B cell (primary cell): ENCODE data around the gene NLRP10. TPM values are rescaled to one million over a fixed set of nuclear protein-coding genes. Genes with fewer than 3 reads are reported as not detected.

Experiments used
- ATAC-seq: fragments of 200-7000 bp; cut with Tn5 transposase; one replicate; pipeline ENCODE4 v1.10.0; 2021; ENCODE audit warnings: low read depth, mild to moderate bottlenecking, moderate number of reproducible peaks, moderate library complexity
- CTCF ChIA-PET: fragments of 350-600 bp; sonication (Branson Sonifier 250); formaldehyde crosslinking; loops from one replicate; lab custom pipeline; 2021; ENCODE audit warnings: antibody characterized with exemption, inconsistent platforms; lab: Charles Lee
- POLR2A ChIA-PET: fragments of 350-600 bp; sonication (Branson Sonifier 250); formaldehyde crosslinking; loops from one replicate; lab custom pipeline; 2021; ENCODE audit warnings: antibody characterized with exemption; lab: Charles Lee
- DNase-seq: peaks from one replicate; pipeline ENCODE4 v3.0.0; 2013
- H2AFZ ChIP-seq: 2 replicates; pipeline ENCODE4 v1.6.1; 2012; ENCODE audit warnings: mild to moderate bottlenecking, low read depth, low read length; ENCODE audit not compliant: insufficient read depth, poor library complexity, severe bottlenecking
- H3K27ac ChIP-seq, 2 donors: 1 replicate in 1 of 2; 2 replicates in 1 of 2; pipeline ENCODE4 v1.5.1; 2012 to 2013; ENCODE audit warnings: low read length in 2 of 2, mild to moderate bottlenecking in 2 of 2, moderate library complexity in 1 of 2
- H3K27me3 ChIP-seq, 4 experiments: fragments of 200-600 bp in 1 of 4; sonication (generic) in 1 of 4; replicated peaks in 1 of 4; 1 replicate in 2 of 4; 2 replicates in 2 of 4; pipeline versions ENCODE4 v1.6.1 to v1.7.0; 2013 to 2016; ENCODE audit warnings: low read length in 3 of 4, mild to moderate bottlenecking in 2 of 4, mixed read lengths in 1 of 4, moderate library complexity in 1 of 4; ENCODE audit not compliant: insufficient read depth in 4 of 4, control insufficient read depth in 3 of 4; ENCODE audit errors: control extremely low read depth in 1 of 4
- H3K36me3 ChIP-seq, 2 experiments: replicated peaks in 1 of 2; 1 replicate in 1 of 2; 2 replicates in 1 of 2; pipeline versions ENCODE4 v1.6.1 to v1.7.1; 2013; ENCODE audit warnings: low read length in 1 of 2; ENCODE audit not compliant: insufficient read depth in 2 of 2, control insufficient read depth in 1 of 2; ENCODE audit errors: control extremely low read depth in 1 of 2, extremely low read depth in 1 of 2
- H3K4me1 ChIP-seq, 2 donors: fragments of 200-600 bp in 1 of 2; sonication (generic) in 1 of 2; 1 replicate in 1 of 2; 2 replicates in 1 of 2; pipeline versions ENCODE4 v1.5.1 to v1.6.1; 2013 to 2017; ENCODE audit warnings: low read length in 2 of 2; ENCODE audit not compliant: control insufficient read depth in 2 of 2, insufficient read depth in 2 of 2
- H3K4me2 ChIP-seq: replicated peaks from 2 replicates; pipeline ENCODE3; 2012; ENCODE audit warnings: mild to moderate bottlenecking, low read depth, low read length; ENCODE audit not compliant: poor library complexity, severe bottlenecking
- H3K4me3 ChIP-seq, 5 experiments: fragments of 200-600 bp in 1 of 5; sonication (generic) in 1 of 5; 1 replicate in 3 of 5; 2 replicates in 2 of 5; pipeline versions ENCODE4 v1.5.1 to v1.7.0; 2011 to 2016; ENCODE audit warnings: low read length in 4 of 5, mild to moderate bottlenecking in 4 of 5, low read depth in 2 of 5, control low read depth in 1 of 5, moderate library complexity in 1 of 5; ENCODE audit not compliant: insufficient read depth in 1 of 5; ENCODE audit errors: control extremely low read depth in 1 of 5, extremely low read depth in 1 of 5
- H3K79me2 ChIP-seq: fragments of 200-600 bp; sonication (generic); one replicate; pipeline ENCODE4 v1.6.0; 2016; ENCODE audit warnings: low read length; ENCODE audit not compliant: control insufficient read depth, insufficient read depth
- H3K9ac ChIP-seq: fragments of 200-600 bp; sonication (generic); 2 replicates; pipeline ENCODE4 v1.6.1; 2017; ENCODE audit warnings: mild to moderate bottlenecking, low read length, moderate library complexity
- H3K9me3 ChIP-seq, 3 donors: one replicate each; pipeline versions ENCODE4 v1.6.1 to v1.7.1; 2013; ENCODE audit warnings: low read length in 2 of 3; ENCODE audit not compliant: control insufficient read depth in 2 of 3, insufficient read depth in 1 of 3; ENCODE audit errors: control extremely low read depth in 1 of 3
- H4K20me1 ChIP-seq: 2 replicates; pipeline ENCODE4 v1.6.0; 2012; ENCODE audit warnings: mild to moderate bottlenecking, low read length; ENCODE audit not compliant: insufficient read depth, control insufficient read depth, poor library complexity, severe bottlenecking
- H3K27ac Mint-ChIP-seq: one replicate; pipeline ENCODE4 v1.8.0; 2021; ENCODE audit warnings: mixed read lengths
- H3K27me3 Mint-ChIP-seq: one replicate; pipeline ENCODE4 v1.8.0; 2021; ENCODE audit warnings: mixed read lengths
- H3K4me1 Mint-ChIP-seq: one replicate; pipeline ENCODE4 v1.8.0; 2021; ENCODE audit warnings: mixed read lengths
- H3K4me3 Mint-ChIP-seq: one replicate; pipeline ENCODE4 v1.8.0; 2021; ENCODE audit warnings: mixed read lengths
- H3K9me3 Mint-ChIP-seq: one replicate; pipeline ENCODE4 v1.8.0; 2022; ENCODE audit warnings: mixed read lengths; ENCODE audit not compliant: insufficient read depth
- CTCF ChIP-seq: fragments of 200-600 bp; IDR thresholded peaks from one replicate; pipeline ENCODE4 v1.8.0; 2022; ENCODE audit warnings: antibody characterized with exemption, mild to moderate bottlenecking
- EZH2 ChIP-seq: IDR thresholded peaks from 2 replicates; pipeline ENCODE4 v1.6.1; 2012; ENCODE audit warnings: borderline replicate concordance, low read depth, mild to moderate bottlenecking, moderate library complexity, low read length; ENCODE audit not compliant: insufficient read depth, poor library complexity, severe bottlenecking
- WGBS: methylation state at CpG from one replicate; pipeline ENCODE4 v1.1.5; 2013; ENCODE audit warnings: missing lambda C conversion rate; ENCODE audit not compliant: insufficient coverage; 5-methylcytosine and 5-hydroxymethylcytosine counted together
- intact Hi-C: fragments of 100-400 bp; cut with micrococcal nuclease; formaldehyde crosslinking; loops from one replicate; pipeline ENCODE4 v1.10.0; 2022
- polyA plus RNA-seq: library from polyadenylated mRNA; depleted of rRNA; stranded (reverse); fragments of >200 nt; gene quantifications from 2 replicates; pipeline ENCODE4 v1.2.3, GENCODE V29; 2012
- small RNA-seq: library from RNA; depleted of rRNA; stranded (forward); fragments of <200 nt; gene quantifications from one replicate; pipeline ENCODE3, GENCODE V24; 2012; ENCODE audit warnings: low replicate concordance, low read depth; ENCODE audit not compliant: insufficient read length
- total RNA-seq, 2 donors: library from RNA; stranded (reverse); fragments of 120-200 nt in 1 of 2; gene quantifications; 1 replicate in 1 of 2; 2 replicates in 1 of 2; pipeline versions ENCODE4 v1.2.3 to v1.2.4, GENCODE V29; 2013 to 2022

The NLRP10 gene
- total and polyA plus RNA-seq, 2 donors (not counting 1 experiment from before 2014, with no cell fraction given) = not detected

GRCh38 chr11:7918141-7918540, 47.1 kb downstream of the NLRP10 start:
- H3K4me1 ChIP-seq = no peaks in the 10 kb centered on the region
- DNase-seq (no peak), ATAC-seq (no peak)
- WGBS = 83% methylated on average over 1 of the region's 2 CpGs
- no peaks in the 10 kb centered on the region for H3K9me3 Mint-ChIP-seq
- H3K27ac ChIP-seq = no peak overlapping the region
- no peak overlapping the region for H3K27ac Mint-ChIP-seq
- intact Hi-C loops = no loop called here
- POLR2A ChIA-PET = no interaction called here
- H3K4me2 ChIP-seq = no peak overlapping the region
- no peak overlapping the region for H3K9ac ChIP-seq
- no peaks in the 10 kb centered on the region for H3K4me1 Mint-ChIP-seq
- H3K4me3 Mint-ChIP-seq = no peak overlapping the region
- no peaks in the 10 kb centered on the region for H3K36me3 ChIP-seq
- CTCF ChIA-PET = no interaction called here
- no peak overlapping the region for H2AFZ ChIP-seq
- H3K27me3 Mint-ChIP-seq = peaks cover 7% of the 10 kb centered on the region
- no peaks in the 10 kb centered on the region for H4K20me1 ChIP-seq
- no peak overlapping the region for H3K4me3 ChIP-seq
- TF ChIP-seq CTCF = no peak
- TF ChIP-seq EZH2 = no peak
- H3K27me3 ChIP-seq = no peaks in the 10 kb centered on the region
- no peaks in the 10 kb centered on the region for H3K79me2 ChIP-seq
- no peaks in the 10 kb centered on the region for H3K9me3 ChIP-seq

Small RNA genes within 50 kb of the gene (small RNA-seq; reads per million reads assigned to genes)
- not detected for gene COX6CP5

Other genes starting within 250 kb of the NLRP10 start
- gene OR5P2, start 168.5 kb downstream of the NLRP10 start, total RNA-seq = not detected in 2 replicates
- gene OR5P2, start 168.5 kb downstream of the NLRP10 start, polyA plus RNA-seq = not detected in 2 replicates
- gene OR5P3, start 134.6 kb downstream of the NLRP10 start, total RNA-seq = not detected in 2 replicates
- gene OR5P3, start 134.6 kb downstream of the NLRP10 start, polyA plus RNA-seq = not detected in 2 replicates
- not detected in 2 replicates for gene OR10A6, start 34.2 kb downstream of the NLRP10 start, total RNA-seq
- gene OR10A6, start 34.2 kb downstream of the NLRP10 start, polyA plus RNA-seq = not detected in 2 replicates
- not detected in 2 replicates for gene OR10A3, start 23.7 kb downstream of the NLRP10 start, total RNA-seq
- gene OR10A3, start 23.7 kb downstream of the NLRP10 start, polyA plus RNA-seq = not detected in 2 replicates
- gene EIF3F, start 21.9 kb upstream of the NLRP10 start, total RNA-seq = 316 and 330 TPM in 2 replicates
- gene EIF3F, start 21.9 kb upstream of the NLRP10 start, polyA plus RNA-seq = 549 and 584 TPM in 2 replicates
- 0.10 TPM in 1 of 2 replicates, not detected in the other for gene TUB, start 115.8 kb upstream of the NLRP10 start, total RNA-seq
- gene TUB, start 115.8 kb upstream of the NLRP10 start, polyA plus RNA-seq = 0.03 and 0.06 TPM in 2 replicates
- 73.0 and 74.6 TPM in 2 replicates for gene RIC3, start 203.6 kb upstream of the NLRP10 start, total RNA-seq
- 62.4 and 72.4 TPM in 2 replicates for gene RIC3, start 203.6 kb upstream of the NLRP10 start, polyA plus RNA-seq